Natural killer cell treated with Interleukin-12 subunit alpha and Interleukin-12 subunit beta and Interleukin-15 and Interleukin-18, amount 100 ng/mL, for 72 hours (primary cell): ENCODE results near the gene HPS3. TPM values are rescaled to one million over a fixed set of nuclear protein-coding genes. Genes with fewer than 3 reads are reported as not detected.
A peak's percentile ranks its signal among the peaks of the same experiment; 100 is the strongest.
"Not testable (repeated sequence)": the region's sequence is repeated elsewhere in the genome, so short reads cannot be mapped to it uniquely, and the experiment has no call there.

Source experiments
- ATAC-seq, 2 donors: fragments of 150-1000 bp; cut with Tn5 transposase in 1 of 2; sonication (Bioruptor Pico), chemical (Tn5 transposase) in 1 of 2; 2 replicates each; pipeline ENCODE4 v1.10.0; 2021
- DNase-seq: peaks from one replicate; pipeline ENCODE4 v3.0.0; 2022; ENCODE audit warnings: low spot score
- H3K27ac Mint-ChIP-seq, 2 donors: 1 replicate in 1 of 2; 2 replicates in 1 of 2; pipeline ENCODE4 v1.8.0; 2022; ENCODE audit warnings: mixed read lengths in 2 of 2, mild to moderate bottlenecking in 1 of 2, moderate library complexity in 1 of 2
- H3K27me3 Mint-ChIP-seq, 2 donors: 1 replicate in 1 of 2; 2 replicates in 1 of 2; pipeline ENCODE4 v1.8.0; 2022; ENCODE audit warnings: mixed read lengths in 2 of 2
- H3K36me3 Mint-ChIP-seq: one replicate; pipeline ENCODE4 v1.8.0; 2022; ENCODE audit warnings: mixed read lengths
- H3K4me1 Mint-ChIP-seq, 2 donors: 1 replicate in 1 of 2; 2 replicates in 1 of 2; pipeline ENCODE4 v1.8.0; 2022; ENCODE audit warnings: low read depth in 2 of 2, mixed read lengths in 2 of 2, mild to moderate bottlenecking in 1 of 2
- H3K4me3 Mint-ChIP-seq: one replicate; pipeline ENCODE4 v1.8.0; 2022; ENCODE audit warnings: mixed read lengths
- H3K9me3 Mint-ChIP-seq: 2 replicates; pipeline ENCODE4 v1.8.0; 2022; ENCODE audit warnings: mixed read lengths
- total RNA-seq, 2 donors: library from RNA; stranded (reverse); gene quantifications; one replicate each; pipeline ENCODE4 v1.2.3, GENCODE V29; 2022

Gene HPS3
- total RNA-seq, 2 donors from 2014 or later, result 15.1 to 27.8 TPM

- no peak for DNase-seq
- no peak for ATAC-seq
- no peaks in the 10 kb centered on the region for H3K36me3 Mint-ChIP-seq
- peaks cover 0 to 14% of the 10 kb centered on the region in 2 donors for H3K27me3 Mint-ChIP-seq
- H3K9me3 Mint-ChIP-seq, result no peaks in the 10 kb centered on the region
- no peak overlapping the region for H3K27ac Mint-ChIP-seq
- H3K4me1 Mint-ChIP-seq, result no peaks in the 10 kb centered on the region
- no peak overlapping the region for H3K4me3 Mint-ChIP-seq
Measured at GRCh38 chr3:149215515-149215914, 86.1 kb downstream of the HPS3 start.

- H3K27ac Mint-ChIP-seq, result no peak overlapping the region
- peaks cover 0 to 8% of the 10 kb centered on the region in 2 donors for H3K27me3 Mint-ChIP-seq
- no peaks in the 10 kb centered on the region for H3K36me3 Mint-ChIP-seq
- DNase-seq (no peak), ATAC-seq (no peak)
- no peaks in the 10 kb centered on the region for H3K9me3 Mint-ChIP-seq
- no peak overlapping the region for H3K4me3 Mint-ChIP-seq
- H3K4me1 Mint-ChIP-seq, result no peaks in the 10 kb centered on the region
Measured at GRCh38 chr3:149216193-149216869, 86.9 kb downstream of the HPS3 start.

- Mint-ChIP-seq H3K4me1 (no peaks in the 10 kb centered on the region), H3K27me3 (peaks cover 0 to 8% of the 10 kb centered on the region in 2 donors), H3K9me3 (no peaks in the 10 kb centered on the region), H3K36me3 (no peaks in the 10 kb centered on the region), H3K4me3 (no peak overlapping the region), H3K27ac (no peak overlapping the region)
- ATAC-seq (no peak), DNase-seq (no peak)
Measured at GRCh38 chr3:149217347-149217746, 87.9 kb downstream of the HPS3 start.

GRCh38 chr3:149219380-149220121 is 90.1 kb downstream of the HPS3 start:
- not testable (repeated sequence) for H3K4me3 Mint-ChIP-seq, H3K27me3 Mint-ChIP-seq, H3K9me3 Mint-ChIP-seq, H3K27ac Mint-ChIP-seq, ATAC-seq, H3K36me3 Mint-ChIP-seq, DNase-seq
- peaks cover 11 to 12% of the 10 kb centered on the region in 2 donors for H3K4me1 Mint-ChIP-seq

GRCh38 chr3:149221783-149222517 is 92.5 kb downstream of the HPS3 start, which contains the start of gene CP:
Gene CP, minus strand, starts transcription at chr3:149221829. Its CDS starts 37 bp downstream, at chr3:149221792.
- DNase-seq (no peak), ATAC-seq (no peak)
- Mint-ChIP-seq H3K36me3 (no peaks in the 10 kb centered on the region), H3K4me1 (peaks cover 31 to 33% of the 10 kb centered on the region in 2 donors), H3K4me3 (no peak within 1 kb of the TSS), H3K9me3 (no peaks in the 10 kb centered on the region), H3K27ac (peak within 1 kb of the TSS; percentile 89 to 97), H3K27me3 (no peaks in the 10 kb centered on the region)

Other genes with a start within 250 kb of the HPS3 start
- 100 to 1,000 TPM in 1 of 2 donors, 10 to 100 TPM in 1; 83.5 to 112 TPM for gene GYG1, start 138.1 kb upstream of the HPS3 start, total RNA-seq
- gene HLTF, start 43.1 kb upstream of the HPS3 start, total RNA-seq, result 10 to 100 TPM; 17.8 to 19.2 TPM
- not detected for gene CP, start 92.2 kb downstream of the HPS3 start, total RNA-seq
- not detected for gene TM4SF18, start 204.0 kb downstream of the HPS3 start, total RNA-seq
- gene TM4SF1, start 248.0 kb downstream of the HPS3 start, total RNA-seq, result not detected